Right ventricle myocardium superior (tissue), 1 donor: Measurements from ENCODE around the gene RAB8B. TPM values are rescaled to one million over a fixed set of nuclear protein-coding genes. Genes with fewer than 3 reads are reported as not detected.

Source experiments
- ATAC-seq: fragments of 200-7000 bp; cut with Tn5 transposase; one replicate; pipeline ENCODE4 v1.9.1; 2020; ENCODE audit warnings: mild to moderate bottlenecking; ENCODE audit not compliant: poor library complexity
- DNase-seq: peaks from one replicate; pipeline ENCODE4 v3.0.0-alpha.2; 2020
- intact Hi-C: fragments of 100-400 bp; cut with DNase I; formaldehyde crosslinking; loops from one replicate; pipeline ENCODE4 v1.11.2; 2022
- total RNA-seq: library from RNA; stranded (reverse); fragmentation: NEBNext Ultra II Directional; extraction: Animal tissue kit (Norgen Biotek cat#: 25700); gene quantifications from one replicate; pipeline ENCODE4 v1.2.1, GENCODE V29; 2021
- donor health status: DM: no; HTN: yes; CAD: no; lungs with severe emphysema.

Gene RAB8B
- total RNA-seq, 1 donor from 2014 or later: 10.0 TPM

DNA sequence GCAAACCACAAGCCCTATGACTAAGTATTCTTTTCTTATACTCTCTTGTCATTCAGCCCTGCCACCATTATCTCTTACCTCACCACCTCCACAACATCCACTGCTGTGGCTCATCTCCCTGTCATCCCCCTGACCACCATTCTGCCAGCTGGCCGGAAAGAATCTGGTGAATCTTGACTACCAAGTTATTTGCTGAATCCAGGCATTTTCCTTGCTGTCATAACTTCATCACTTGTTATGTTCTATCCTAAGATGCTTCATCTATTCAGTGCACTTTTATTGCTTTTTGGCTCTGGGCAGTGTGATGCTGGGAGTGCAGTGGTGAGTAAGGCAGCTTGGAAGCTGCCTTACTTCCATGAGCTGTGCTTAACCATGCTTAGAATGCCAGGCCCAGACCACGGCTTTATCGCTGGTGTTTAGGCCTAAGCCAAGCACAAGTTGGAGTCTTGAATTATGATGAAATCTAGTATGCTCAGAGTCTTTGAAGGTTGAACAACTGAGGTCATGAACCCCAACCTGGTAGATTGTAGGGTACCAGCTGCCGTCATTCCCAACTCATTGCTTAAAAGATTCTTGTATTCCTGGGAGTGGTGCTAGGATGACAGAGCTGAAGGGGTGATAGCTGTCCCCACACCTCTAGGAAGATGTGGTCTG is 61.0 kb downstream of the RAB8B start:
- DNase-seq: no peak
- intact Hi-C loops: no loop called here
- no peak for ATAC-seq

DNA sequence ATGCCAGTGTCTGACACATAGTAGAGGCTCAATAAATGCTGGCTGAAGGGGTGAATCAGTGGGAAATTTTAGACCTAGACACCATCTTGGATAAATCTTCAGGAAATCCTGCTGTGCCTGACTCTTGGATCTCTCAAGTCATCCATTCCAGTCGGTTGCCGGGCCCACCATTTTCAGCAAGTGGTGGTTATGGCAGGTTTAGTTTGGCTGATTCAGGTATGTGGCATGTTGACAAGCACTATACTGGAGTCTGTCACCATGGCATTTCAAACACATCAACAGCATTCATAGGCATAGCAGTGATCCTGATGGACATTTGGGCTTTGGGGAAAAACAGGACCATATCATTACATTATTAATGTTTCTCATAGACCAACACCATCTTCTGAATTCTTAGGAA is 62.3 kb downstream of the RAB8B start:
- intact Hi-C loops: no loop called here
- ATAC-seq (no peak), DNase-seq (no peak)

DNA sequence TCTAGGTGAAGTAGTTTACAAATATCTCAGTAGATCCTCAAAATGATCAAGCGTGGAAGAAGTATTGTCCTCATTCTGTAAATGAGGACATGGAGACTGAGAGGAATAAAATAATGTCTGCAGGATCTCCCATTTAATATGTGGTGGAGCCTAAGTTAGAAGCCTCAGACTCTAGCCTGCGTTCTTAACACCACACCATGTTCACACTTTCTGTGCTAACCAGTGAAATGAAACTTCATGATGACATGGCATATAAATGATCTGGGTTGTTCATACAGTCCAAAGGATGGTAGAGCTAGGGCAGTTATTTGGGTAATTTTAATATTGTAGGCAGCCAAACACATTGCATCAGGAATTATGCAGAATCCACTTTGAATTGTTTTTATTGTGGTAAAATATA is 62.9 kb downstream of the RAB8B start:
- no peak for DNase-seq
- no peak for ATAC-seq
- intact Hi-C loops: no loop called here

DNA sequence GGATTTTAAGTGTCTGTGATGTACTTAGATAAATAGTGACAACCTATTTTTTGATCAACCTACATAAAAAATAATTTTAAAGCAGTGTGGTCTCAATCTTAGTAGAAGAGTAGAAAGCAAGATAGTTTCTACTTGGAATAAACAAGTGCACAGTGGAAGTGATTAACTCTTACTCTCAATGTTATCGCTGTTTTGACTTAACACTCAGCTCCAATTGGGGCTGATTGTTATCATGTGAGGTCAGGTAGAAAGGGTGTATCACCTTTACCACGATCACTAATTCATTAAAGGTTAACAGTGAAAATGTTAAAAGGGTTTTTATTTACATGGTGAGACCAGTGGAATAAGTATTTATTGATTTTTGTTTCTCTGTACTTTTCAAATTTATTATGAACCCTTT is 65.6 kb downstream of the RAB8B start:
- no peak for DNase-seq
- intact Hi-C loops: no loop called here
- ATAC-seq: no peak

DNA sequence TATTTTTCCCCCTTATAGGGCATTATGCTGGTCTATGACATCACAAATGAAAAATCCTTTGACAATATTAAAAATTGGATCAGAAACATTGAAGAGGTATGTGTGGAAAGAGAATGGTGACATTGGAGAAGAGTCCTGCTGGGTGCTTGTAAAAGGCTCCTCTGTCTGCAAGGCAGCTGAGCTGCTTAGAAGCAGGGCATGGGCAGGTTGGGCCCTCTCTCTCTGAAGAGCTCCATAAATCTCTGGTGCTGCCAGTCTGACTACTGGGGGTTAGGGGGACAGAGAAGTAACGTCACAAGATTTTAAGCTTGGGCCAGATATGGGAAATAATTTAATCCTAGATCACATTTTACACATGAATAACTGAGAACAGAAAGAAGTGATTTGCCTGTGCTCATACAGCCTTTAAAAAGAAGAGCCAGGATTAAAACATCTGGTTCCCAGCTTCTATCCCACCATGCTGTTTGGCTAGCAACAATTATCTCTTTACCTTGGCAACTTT is 66.1 kb downstream of the RAB8B start:
- intact Hi-C loops: no loop called here
- no peak for ATAC-seq
- no peak for DNase-seq

DNA sequence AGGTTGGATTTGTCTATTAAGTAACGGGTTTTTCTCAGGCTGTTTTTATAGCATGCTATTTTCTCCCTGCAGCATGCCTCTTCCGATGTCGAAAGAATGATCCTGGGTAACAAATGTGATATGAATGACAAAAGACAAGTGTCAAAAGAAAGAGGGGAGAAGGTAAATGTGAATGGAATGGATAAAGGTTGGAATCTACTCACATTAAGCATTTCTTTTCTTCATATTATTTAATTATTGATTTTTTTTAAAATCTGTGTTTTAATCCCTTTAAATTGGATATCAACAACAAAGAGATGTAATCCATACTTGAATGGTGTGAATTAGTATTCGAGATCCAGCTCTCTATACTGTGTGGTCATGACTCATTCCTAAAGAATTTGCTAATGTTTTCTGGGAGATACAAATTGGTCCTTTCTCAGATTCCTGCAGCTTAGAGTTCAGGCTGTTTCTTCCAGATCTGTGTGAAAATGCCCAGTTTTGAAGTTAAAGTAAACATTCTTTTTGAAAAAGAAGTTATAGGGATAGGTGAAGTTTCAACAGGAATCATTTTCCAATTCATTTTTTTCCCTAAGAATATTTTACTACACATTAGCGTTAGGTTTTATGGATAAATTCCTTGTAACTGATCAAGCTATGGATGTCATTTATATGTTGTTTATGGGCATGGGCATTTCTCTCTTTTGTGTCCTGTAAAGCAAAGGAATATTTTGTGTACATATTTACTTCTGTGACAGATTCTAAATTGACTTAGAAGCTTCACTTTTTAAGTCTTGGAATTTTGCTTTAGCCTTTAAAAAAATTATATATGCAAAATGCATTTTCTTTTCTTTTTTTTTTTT is 67.2 kb downstream of the RAB8B start:
- no peak for DNase-seq
- intact Hi-C loops: no loop called here
- ATAC-seq: no peak

DNA sequence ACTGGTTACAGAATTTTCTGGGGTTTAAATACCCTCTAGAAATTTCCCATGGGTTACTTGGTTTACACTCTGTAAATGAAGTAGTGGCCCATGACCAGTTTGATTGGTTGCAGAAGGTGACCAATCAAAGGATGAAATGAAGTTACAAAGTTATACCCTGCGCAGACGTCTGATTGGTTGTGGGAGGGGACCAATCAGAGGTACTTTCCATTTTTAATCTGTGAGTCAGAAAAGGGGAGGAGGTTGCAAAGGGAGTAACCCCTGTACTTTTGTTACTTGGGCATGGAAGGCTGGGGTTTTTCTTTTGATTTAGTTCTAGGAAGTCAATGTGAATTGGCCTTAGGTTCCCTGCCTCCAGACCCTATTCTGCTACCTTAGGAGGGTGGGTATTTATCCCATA is 69.3 kb downstream of the RAB8B start:
- intact Hi-C loops: no loop called here
- no peak for ATAC-seq
- no peak for DNase-seq

DNA sequence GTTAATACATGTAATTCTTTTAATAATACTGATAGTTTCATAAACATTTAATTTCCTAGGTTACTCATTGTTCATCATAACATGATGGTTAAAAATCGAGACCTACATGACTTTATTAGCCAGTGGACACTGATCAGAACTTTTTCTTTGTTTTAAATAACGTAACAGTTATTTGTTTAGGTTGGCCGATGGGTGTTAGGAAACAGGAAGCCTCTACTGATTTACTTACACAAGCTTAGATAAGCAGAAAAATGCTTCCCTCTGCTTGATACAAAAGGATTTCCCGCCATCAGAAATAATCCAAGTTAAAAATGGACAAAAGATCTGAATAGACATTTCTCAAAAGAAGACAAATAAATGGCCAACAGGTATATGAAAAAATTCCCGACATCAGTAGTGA is 71.4 kb downstream of the RAB8B start:
- ATAC-seq (no peak), DNase-seq (no peak)
- intact Hi-C loops: no loop called here

DNA sequence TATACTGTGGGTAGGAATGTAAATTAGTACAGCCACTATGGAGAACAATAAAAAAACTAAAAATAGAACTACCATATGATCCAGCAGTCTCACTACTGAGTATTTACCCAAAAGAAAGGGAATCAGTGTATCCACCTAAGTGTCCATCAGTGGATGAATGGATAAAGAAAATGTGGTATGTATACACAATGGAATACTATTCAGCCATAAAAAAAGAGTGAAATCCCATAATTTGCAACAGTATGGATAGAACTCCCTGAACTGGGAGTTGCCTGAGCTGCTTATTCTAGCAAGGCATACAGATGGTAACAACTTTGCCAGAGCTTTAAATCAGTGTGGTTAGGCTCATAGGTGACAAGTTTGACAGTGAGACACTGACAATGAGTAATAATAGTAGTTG is 71.9 kb downstream of the RAB8B start:
- no peak for DNase-seq
- ATAC-seq: no peak
- intact Hi-C loops: no loop called here

DNA sequence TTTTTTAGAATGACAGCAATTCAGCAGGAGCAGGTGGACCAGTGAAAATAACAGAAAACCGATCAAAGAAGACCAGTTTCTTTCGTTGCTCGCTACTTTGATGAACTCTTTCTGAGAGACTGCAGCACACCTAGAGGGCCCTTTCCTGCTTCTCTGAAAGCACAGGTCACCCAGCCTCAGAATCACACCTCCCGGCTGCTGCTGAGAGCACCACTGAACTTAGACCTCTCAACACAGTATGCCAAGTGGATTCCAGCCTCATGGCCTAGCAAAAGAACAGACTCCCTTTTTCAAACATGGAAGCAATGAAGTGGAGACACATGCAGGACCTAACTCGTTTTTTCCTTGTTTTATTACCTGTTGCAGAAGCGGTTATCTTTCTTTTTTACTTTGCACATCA is 74.1 kb downstream of the RAB8B start:
- ATAC-seq (no peak), DNase-seq (no peak)
- intact Hi-C loops: no loop called here

DNA sequence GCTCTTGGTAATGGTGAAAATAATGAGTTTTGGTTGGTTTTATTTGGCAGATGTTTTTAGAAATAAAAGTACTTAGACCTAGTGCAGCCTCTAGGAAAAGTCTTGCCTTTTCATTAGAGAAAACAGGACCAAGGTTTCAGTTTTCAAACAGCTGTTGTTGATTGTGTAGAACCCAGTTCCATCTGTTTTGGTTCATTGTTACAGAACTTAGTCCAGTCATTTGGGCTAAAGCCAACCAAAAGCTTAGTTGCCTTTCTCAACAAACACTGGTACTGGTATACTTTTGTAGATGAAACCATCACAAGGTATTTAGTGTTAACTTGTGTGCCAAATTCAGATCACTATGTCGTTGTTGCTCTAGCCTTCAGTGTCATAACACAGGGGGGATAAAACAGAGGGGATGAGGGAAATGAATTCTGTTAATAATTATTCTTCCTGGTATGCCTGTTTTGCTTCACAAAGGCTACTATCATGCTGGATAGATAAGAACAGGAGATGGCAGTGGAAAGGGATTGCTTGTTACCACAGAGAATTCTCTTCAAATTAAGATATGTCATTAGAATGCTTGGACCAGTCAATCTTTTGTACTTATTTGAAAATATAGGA is 75.4 kb downstream of the RAB8B start:
- DNase-seq (no peak), ATAC-seq (no peak)
- intact Hi-C loops: no loop called here

DNA sequence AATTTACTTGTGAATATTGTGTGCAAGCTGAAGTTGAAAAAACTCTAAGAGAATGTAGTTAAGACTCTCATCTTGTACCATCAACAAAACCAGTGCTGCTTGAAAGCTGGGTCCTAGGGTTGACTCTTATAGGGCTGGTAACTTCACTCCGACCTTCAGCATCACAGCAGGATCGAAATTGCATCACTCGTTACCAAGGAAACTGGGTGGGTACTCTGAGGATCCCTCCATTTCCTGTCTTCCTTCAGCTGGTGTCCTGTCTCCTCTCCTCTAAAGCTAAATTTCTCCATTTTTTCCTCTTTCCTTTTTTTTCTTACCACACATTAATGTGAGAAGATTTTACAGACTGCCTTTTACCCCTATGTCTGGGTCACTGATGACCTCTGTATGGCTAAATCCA is 85.0 kb downstream of the RAB8B start:
- DNase-seq (no peak), ATAC-seq (no peak)
- intact Hi-C loops: no loop called here

DNA sequence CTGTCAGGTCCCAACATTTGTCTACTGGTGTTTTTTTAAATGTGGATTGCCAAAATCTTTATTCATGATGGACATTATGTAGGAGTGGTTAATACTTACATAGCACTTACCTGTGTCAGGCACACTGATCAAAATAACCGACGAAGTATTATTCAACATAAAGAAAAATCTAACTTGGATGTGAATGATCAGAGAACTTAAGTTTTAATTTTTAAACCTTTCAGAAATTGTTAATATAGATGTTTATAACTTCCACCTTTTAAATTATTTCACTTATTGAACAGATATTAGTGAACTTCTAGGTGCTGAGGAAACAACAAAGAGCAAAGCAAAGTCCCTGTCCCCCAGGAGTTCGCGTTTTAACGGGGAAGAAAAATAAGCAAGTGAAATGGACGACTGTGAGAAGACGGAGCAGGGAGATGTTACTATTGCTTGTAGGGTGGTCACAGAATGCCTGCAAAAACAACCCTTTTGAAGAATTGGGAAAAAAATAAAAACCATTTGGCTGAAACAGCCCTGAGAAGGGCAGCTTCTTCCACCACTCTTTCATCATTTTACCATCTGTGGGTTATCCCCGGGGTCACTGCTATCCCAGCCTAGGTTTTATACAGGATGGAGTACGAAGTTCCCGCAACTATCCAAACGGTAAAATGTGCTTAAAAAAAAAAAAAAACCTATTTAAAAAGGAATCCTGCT is 87.1 kb downstream of the RAB8B start:
- DNase-seq (no peak), ATAC-seq (peak; percentile 17)
- intact Hi-C loops: no loop called here

DNA sequence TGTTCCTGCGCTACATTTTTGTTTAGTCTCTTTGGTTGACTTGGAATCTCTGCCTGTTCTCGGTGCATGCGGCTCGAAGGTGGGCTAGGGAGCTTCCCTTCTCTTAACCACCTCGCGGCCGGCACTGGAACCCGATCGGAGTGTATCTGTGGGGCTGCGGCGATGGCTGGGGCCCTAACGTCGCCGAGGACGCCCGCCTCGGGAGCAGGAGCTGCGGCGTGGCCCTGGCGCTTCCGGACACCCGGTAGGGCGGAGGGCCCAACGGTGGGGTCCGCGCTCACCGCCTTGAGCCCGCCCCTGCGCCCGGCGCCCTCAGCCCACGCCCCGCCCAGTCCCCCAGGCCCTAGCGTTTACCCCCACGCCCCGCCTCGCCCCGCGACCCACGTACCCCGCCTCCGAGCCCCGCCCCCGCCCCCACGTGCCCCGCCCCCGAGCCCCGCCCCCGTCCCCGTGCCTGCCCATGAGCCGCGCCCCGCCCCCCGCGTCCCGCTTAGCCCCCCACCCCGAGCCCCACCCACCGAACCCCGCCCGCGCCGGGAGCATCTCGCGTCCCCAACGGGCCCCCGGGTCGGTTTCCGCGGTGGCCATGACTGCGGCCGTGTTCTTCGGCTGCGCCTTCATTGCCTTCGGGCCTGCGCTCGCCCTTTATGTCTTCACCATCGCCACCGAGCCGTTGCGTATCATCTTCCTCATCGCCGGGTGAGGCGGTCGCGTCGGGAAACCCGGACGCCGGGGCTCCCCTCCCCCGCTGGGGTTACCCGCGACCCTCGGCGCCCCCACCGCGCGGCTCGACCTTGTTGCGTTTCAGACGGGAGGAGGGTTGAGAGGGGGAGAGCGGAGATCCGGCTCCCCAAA is 87.9 kb downstream of the RAB8B start, which contains the start of gene APH1B:
APH1B (plus strand) TSS at position 568 of the 855 bp plus-strand sequence; CDS start at position 587, 19 bp downstream.
- ATAC-seq: peak; percentile 96
- DNase-seq: peak; percentile 91
- intact Hi-C loops: no loop called here

DNA sequence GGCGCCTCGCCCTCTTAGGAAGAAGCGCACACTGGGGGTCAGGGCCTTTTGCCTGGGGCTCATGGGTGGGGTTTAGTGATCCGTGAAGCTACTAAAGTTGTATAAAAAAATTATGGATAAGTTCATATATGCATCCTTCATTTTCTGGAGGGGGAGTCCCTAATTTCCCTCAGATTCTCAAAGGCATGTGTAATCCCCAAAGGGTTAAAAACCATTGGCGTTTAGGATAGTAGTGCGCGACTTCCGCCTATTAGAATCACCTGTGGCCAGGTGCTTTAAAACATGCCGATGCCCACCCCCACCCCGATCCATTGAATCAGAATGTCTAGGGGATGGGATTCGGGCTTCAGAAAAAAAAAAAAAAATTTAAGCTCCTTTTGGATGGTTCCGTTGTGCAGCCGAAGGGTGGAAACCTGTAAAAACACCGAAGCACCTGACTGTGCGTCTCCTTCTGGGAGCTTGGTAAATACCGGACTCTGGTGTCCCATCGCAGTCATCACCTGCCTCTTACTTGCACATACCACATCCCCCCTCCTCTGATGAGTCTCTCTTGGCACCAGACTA is 88.6 kb downstream of the RAB8B start:
- no peak for DNase-seq
- intact Hi-C loops: no loop called here
- ATAC-seq: peak; percentile 4

DNA sequence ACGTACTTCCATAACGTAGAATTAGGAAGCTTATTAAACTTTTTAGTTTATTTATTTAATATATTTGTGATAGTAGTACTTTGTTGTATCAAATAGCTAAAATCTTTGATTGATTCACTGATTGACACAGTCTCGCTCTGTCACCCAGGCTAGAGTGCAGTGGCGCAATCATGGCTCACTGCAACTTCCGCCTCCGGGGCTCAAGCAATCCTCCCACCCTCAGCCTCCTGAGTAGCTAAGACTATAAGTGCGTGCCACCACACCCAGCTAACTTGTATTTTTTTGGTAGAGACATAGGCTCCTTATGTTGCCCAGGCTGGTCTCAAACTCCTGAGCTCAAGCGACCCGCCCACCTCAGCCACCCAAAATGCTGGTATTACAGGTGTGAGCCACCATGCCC is 93.7 kb downstream of the RAB8B start:
- intact Hi-C loops: no loop called here
- ATAC-seq: peak; percentile 41
- DNase-seq: peak; percentile 78

DNA sequence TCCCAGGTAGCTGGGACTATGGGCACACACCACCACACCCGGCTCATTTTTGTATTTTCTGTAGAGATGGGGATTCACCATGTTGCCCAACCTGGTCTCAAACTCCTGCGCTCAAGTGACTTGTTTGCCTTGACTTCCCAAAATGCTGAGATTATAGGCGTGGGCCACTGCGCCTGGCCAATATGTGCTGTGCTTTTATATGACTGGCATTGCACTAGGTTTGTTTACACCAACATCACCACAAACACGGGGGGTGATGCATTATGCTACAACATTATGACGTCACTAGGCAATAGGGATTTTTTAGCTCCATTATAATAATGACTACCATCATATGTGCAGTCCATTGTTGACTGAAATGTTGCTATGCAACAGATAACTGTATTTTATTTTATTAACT is 94.9 kb downstream of the RAB8B start:
- DNase-seq: no peak
- ATAC-seq: no peak
- intact Hi-C loops: no loop called here

DNA sequence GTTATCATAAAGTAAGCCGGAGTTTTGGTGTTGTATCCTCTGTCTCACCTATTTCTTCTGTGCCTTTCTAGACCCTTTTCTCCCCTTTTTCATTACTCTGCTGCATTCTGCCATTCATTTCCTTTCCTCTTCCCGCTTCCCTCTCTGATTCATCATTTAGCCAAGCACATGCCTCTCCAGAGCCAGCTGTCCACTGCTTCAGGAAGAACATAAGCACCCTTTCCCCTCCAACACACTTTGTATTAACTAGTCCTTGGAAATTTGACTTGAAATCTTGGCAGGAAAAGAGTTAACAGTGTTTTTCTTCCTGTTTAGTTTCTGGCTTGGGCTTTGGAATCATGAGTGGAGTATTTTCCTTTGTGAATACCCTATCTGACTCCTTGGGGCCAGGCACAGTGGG is 97.7 kb downstream of the RAB8B start:
- ATAC-seq (no peak), DNase-seq (no peak)
- intact Hi-C loops: no loop called here
